Measurements from ENCODE around the gene RAB25. TPM values are rescaled to one million over a fixed set of nuclear protein-coding genes. Genes with fewer than 3 reads are reported as not detected.

RAB25 gene
- total RNA-seq: not detected
- long read RNA-seq: 0 reads

DNA sequence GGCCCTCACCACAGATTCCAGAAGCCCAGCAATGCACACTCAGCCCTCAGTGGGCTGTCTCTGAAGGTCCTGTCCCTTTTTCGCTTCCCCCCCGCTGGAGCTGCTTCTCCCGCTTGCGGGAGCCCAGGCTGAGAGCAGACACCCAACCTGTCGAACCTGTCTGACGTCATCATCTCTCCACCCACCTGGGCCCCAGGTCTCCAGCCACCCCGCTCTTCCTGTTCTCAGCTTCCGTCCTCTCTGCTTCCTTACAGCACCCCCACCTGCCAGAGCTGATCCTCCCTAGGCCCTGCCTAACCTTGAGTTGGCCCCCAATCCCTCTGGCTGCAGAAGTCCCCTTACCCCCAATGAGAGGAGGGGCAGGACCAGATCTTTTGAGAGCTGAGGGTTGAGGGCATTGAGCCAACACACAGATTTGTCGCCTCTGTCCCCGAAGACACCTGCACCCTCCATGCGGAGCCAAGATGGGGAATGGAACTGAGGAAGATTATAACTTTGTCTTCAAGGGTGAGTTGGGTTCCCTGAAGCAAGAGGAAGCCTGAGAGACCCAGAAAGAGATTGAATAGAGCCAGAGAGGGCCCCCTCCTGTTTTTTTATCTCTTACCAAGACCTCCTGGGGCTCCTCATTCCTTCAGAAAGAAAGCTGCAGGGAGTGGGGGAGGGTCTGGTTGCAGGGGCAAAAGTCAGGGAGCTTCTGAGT, at the start of gene RAB25:
TSS of gene RAB25 (plus strand) at position 224 of the 700 bp plus-strand sequence. CDS start at position 465, 241 bp downstream.
- intact Hi-C loops (cut with micrococcal nuclease): no loop called here
- H3K27me3 ChIP-seq (ENCODE audit: low read depth): no peaks in the 10 kb centered on the region
- H3K4me1 ChIP-seq: peaks cover 5% of the 10 kb centered on the region
- peaks cover 19% of the 10 kb centered on the region for H3K36me3 ChIP-seq
- TF ChIP-seq, protein P1, sequence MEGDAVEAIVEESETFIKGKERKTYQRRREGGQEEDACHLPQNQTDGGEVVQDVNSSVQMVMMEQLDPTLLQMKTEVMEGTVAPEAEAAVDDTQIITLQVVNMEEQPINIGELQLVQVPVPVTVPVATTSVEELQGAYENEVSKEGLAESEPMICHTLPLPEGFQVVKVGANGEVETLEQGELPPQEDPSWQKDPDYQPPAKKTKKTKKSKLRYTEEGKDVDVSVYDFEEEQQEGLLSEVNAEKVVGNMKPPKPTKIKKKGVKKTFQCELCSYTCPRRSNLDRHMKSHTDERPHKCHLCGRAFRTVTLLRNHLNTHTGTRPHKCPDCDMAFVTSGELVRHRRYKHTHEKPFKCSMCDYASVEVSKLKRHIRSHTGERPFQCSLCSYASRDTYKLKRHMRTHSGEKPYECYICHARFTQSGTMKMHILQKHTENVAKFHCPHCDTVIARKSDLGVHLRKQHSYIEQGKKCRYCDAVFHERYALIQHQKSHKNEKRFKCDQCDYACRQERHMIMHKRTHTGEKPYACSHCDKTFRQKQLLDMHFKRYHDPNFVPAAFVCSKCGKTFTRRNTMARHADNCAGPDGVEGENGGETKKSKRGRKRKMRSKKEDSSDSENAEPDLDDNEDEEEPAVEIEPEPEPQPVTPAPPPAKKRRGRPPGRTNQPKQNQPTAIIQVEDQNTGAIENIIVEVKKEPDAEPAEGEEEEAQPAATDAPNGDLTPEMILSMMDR (IDR thresholded peaks at IDR 0.05; ENCODE audit: borderline replicate concordance): no peak
- H3K9me3 ChIP-seq (replicated peaks): no peaks in the 10 kb centered on the region
- H3K4me3 ChIP-seq: no peak within 1 kb of the TSS
- no peak for DNase-seq
- H3K27ac ChIP-seq (replicated peaks): no peak within 1 kb of the TSS

DNA sequence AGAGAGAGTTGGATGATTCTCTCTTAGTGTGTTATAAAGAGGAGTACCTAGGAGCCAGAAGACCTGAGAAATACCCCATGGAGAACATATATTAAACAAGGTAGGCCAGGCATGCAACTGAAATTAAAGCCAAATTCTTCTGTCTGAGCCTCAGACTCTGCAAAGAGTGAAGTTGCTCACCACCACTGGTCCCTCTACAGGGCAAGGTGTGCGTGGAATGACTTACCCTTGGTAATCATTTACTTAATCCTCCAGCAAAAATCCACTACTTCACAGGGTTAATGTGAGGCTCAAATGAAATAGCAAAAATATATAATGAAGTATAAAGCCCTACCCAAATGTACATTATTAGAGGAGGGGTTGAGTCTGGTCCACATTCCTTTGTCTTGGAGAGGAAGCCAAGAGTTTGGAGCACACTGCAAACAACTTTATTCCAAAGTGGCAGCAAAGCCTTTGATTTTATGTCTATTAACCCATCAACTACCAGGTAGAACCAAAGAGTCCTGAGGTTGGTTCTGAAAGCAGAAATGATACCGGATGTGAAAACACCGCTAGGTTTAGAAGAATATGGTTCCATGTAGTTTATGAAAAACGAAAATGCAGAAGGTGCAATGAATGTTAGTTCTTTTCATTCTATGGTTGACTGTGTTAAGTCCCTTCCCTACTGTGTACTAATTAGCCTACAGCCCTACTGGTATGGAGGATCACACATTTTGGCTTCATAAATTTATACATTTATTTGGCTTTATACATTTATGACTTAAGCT, 48.7 kb upstream of the RAB25 start:
- H3K27me3 ChIP-seq (ENCODE audit: low read depth): no peaks in the 10 kb centered on the region
- TF ChIP-seq, protein P1 (IDR thresholded peaks at IDR 0.05; ENCODE audit: borderline replicate concordance): no peak
- H3K4me3 ChIP-seq: no peak overlapping the region
- no peak overlapping the region for H3K27ac ChIP-seq (replicated peaks)
- no peaks in the 10 kb centered on the region for H3K9me3 ChIP-seq (replicated peaks)
- no peak for DNase-seq
- peaks cover 90% of the 10 kb centered on the region for H3K36me3 ChIP-seq
- H3K4me1 ChIP-seq: no peaks in the 10 kb centered on the region
- intact Hi-C loops (cut with micrococcal nuclease): no loop called here

DNA sequence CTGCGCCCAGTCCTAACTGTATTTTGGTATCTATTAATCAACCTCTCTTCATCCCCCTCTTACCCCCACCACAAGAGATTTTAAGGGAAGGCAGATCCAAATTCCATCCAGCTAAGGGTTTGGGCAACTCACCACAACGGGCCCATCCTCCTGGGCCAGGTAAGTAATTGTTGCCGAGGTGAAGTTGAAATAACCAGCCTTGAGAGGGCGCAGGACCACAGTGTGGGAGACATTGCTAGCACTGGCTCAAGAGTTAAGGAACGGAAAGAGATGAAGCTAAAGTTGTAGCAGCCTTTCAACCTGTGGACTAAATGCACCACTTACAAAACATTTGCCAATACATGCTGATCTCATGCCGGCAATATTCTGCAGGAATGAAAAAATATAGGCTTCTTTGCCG, 46.1 kb upstream of the RAB25 start:
- H3K27ac ChIP-seq (replicated peaks): no peak overlapping the region
- H3K27me3 ChIP-seq (ENCODE audit: low read depth): no peaks in the 10 kb centered on the region
- no peak overlapping the region for H3K4me3 ChIP-seq
- peaks cover 98% of the 10 kb centered on the region for H3K36me3 ChIP-seq
- intact Hi-C loops (cut with micrococcal nuclease): no loop called here
- H3K4me1 ChIP-seq: peaks cover 11% of the 10 kb centered on the region
- TF ChIP-seq, protein P1 (IDR thresholded peaks at IDR 0.05; ENCODE audit: borderline replicate concordance): no peak
- no peaks in the 10 kb centered on the region for H3K9me3 ChIP-seq (replicated peaks)
- no peak for DNase-seq

DNA sequence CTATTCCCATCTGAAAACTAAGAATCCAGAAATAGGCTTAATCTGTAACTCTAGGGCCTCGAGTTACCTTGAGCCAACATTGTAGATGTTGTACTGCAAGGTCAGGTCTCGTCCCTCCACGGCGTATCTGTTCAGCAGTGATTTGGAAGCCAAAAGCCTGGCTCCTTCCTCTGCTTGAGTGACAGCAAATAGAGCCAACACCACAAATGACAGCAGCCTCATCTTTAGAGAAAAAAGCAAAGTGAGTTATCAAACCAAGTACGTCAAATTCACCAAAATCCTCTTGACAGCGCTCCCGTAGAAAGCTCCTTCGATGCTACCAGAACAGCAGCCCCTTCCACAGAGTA, 41.0 kb upstream of the RAB25 start:
- intact Hi-C loops (cut with micrococcal nuclease): no loop called here
- Histone ChIP-seq H3K4me3 (peak overlapping the region; percentile 87), H3K36me3 (peaks cover 47% of the 10 kb centered on the region), H3K27ac (replicated peaks) (peak overlapping the region; percentile 92), H3K27me3 (ENCODE audit: low read depth) (no peaks in the 10 kb centered on the region), H3K4me1 (peaks cover 26% of the 10 kb centered on the region), H3K9me3 (replicated peaks) (no peaks in the 10 kb centered on the region)
- TF ChIP-seq, protein P1 (IDR thresholded peaks at IDR 0.05; ENCODE audit: borderline replicate concordance): no peak
- DNase-seq: no peak

DNA sequence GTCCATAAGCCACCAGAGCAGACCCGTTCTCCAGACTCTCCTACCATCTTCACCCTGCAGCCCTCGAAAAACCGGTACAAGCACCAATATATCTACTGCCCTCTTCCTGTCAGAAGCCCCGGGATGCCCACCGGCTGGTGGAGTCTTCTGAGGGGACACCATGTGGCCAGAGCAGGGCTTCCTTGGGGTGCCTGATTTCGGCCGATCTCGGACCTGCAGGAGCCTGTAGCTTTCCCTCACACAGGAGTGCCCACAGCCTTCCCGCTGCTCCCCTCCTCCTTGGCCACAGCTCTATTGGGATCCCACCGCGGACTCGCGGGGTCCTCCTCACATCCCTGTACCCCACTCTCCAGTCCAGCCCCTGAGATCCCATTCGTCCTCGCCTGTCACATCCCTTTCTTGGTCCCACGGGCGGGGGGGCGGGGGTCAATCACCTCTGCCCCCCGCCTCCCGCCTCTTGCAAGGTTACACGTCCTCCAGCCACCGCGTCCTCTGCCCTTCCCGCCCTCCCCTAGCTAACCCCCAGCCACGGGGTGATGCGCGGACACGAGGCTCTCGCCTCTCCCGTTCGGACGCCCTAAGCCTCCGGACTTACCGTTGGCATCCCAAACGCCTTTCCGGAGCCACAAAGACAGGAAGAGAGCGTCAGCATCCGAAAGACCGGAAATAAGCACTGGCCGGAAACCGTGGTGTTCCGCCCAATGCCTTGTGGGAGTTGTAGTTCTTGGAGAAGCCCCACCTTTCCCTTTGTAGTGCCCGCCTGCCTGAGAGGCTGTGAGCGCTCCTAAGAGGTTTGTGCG, 40.5 kb upstream of the RAB25 start, which contains the start of gene SSR2:
TSS of gene SSR2 (minus strand) at position 659 of the 800 bp plus-strand sequence. CDS start 784 bp downstream, outside the sequence.
- Histone ChIP-seq H3K27ac (replicated peaks) (peak within 1 kb of the TSS; percentile 92), H3K36me3 (peaks cover 42% of the 10 kb centered on the region), H3K9me3 (replicated peaks) (no peaks in the 10 kb centered on the region), H3K4me1 (peaks cover 26% of the 10 kb centered on the region), H3K27me3 (ENCODE audit: low read depth) (no peaks in the 10 kb centered on the region), H3K4me3 (peak within 1 kb of the TSS; percentile 87)
- intact Hi-C loops (cut with micrococcal nuclease): no loop called here
- DNase-seq: peak; percentile 81
- TF ChIP-seq, protein P1 (IDR thresholded peaks at IDR 0.05; ENCODE audit: borderline replicate concordance): no peak
